Lower lobe of right lung (tissue), 2 donors: ENCODE measurements around the gene TMEM200B. TPM values are rescaled to one million over a fixed set of nuclear protein-coding genes. Genes with fewer than 3 reads are reported as not detected.

Experiments
- ATAC-seq, 2 donors: fragments of 200-7000 bp; cut with Tn5 transposase; one replicate each; pipeline ENCODE4 v1.9.1; 2020 to 2022; ENCODE audit warnings: mild to moderate bottlenecking in 2 of 2, moderate library complexity in 2 of 2
- DNase-seq: peaks from one replicate; pipeline ENCODE4 v3.0.0-alpha.2; 2020
- H3K27ac ChIP-seq: fragments of 200-600 bp; one replicate; pipeline ENCODE4 v1.8.0; 2022
- H3K27me3 ChIP-seq: fragments of 200-600 bp; one replicate; pipeline ENCODE4 v1.8.0; 2022; ENCODE audit warnings: low read depth
- H3K36me3 ChIP-seq: fragments of 200-600 bp; one replicate; pipeline ENCODE4 v1.8.0; 2022; ENCODE audit warnings: mild to moderate bottlenecking
- H3K4me1 ChIP-seq: fragments of 200-600 bp; one replicate; pipeline ENCODE4 v1.8.0; 2022
- H3K4me3 ChIP-seq: fragments of 200-600 bp; one replicate; pipeline ENCODE4 v1.8.0; 2022; ENCODE audit warnings: mild to moderate bottlenecking
- H3K9me3 ChIP-seq: fragments of 200-600 bp; one replicate; pipeline ENCODE4 v1.8.0; 2022
- CTCF ChIP-seq: fragments of 200-600 bp; IDR thresholded peaks from one replicate; pipeline ENCODE4 v1.8.0; 2022; ENCODE audit warnings: antibody characterized with exemption, mild to moderate bottlenecking
- intact Hi-C: fragments of 100-400 bp; cut with DNase I; formaldehyde crosslinking; loops from one replicate; pipeline ENCODE4 v1.11.0; 2022
- total RNA-seq: library from RNA; stranded (reverse); fragmentation: NEBNext Ultra II Directional; extraction: Animal tissue kit (Norgen Biotek cat#: 25700); gene quantifications from one replicate; pipeline ENCODE4 v1.2.1, GENCODE V29; 2021
- donor health status: DM: no; HTN: yes; CAD: no; lungs with severe emphysema.

Gene TMEM200B
- total RNA-seq, 1 donor from 2014 or later = 4.3 TPM

GRCh38 chr1:29125788-29126187, 2.1 kb upstream of the TMEM200B start:
- no peak overlapping the region for H3K4me3 ChIP-seq
- peaks cover 27% of the 10 kb centered on the region for H3K4me1 ChIP-seq
- no peak for ATAC-seq
- TF ChIP-seq CTCF = no peak
- no peaks in the 10 kb centered on the region for H3K9me3 ChIP-seq
- no peaks in the 10 kb centered on the region for H3K36me3 ChIP-seq
- intact Hi-C loops = no loop called here
- no peak for DNase-seq
- peaks cover 43% of the 10 kb centered on the region for H3K27me3 ChIP-seq
- H3K27ac ChIP-seq = peak overlapping the region; percentile 91

GRCh38 chr1:29125237-29125641, 1.5 kb upstream of the TMEM200B start:
- H3K27ac ChIP-seq = peak overlapping the region; percentile 91
- ATAC-seq (no peak), DNase-seq (no peak)
- H3K9me3 ChIP-seq = no peaks in the 10 kb centered on the region
- peaks cover 48% of the 10 kb centered on the region for H3K27me3 ChIP-seq
- H3K4me1 ChIP-seq = peaks cover 27% of the 10 kb centered on the region
- H3K4me3 ChIP-seq = peak overlapping the region; percentile 70
- no peaks in the 10 kb centered on the region for H3K36me3 ChIP-seq
- no peak for TF ChIP-seq CTCF
- intact Hi-C loops = no loop called here

- peak overlapping the region; percentile 91 for H3K27ac ChIP-seq
- intact Hi-C loops = no loop called here
- DNase-seq (peak; percentile 72), ATAC-seq (peak; percentile 76 to 82)
- peaks cover 27% of the 10 kb centered on the region for H3K4me1 ChIP-seq
- no peaks in the 10 kb centered on the region for H3K9me3 ChIP-seq
- no peaks in the 10 kb centered on the region for H3K36me3 ChIP-seq
- peak overlapping the region; percentile 70 for H3K4me3 ChIP-seq
- TF ChIP-seq CTCF = peak; percentile 64
- peaks cover 48% of the 10 kb centered on the region for H3K27me3 ChIP-seq
Measured at GRCh38 chr1:29124366-29125236, 898 bp upstream of the TMEM200B start.

GRCh38 chr1:29123053-29123886, 433 bp downstream of the TMEM200B start:
- H3K4me3 ChIP-seq = peak overlapping the region; percentile 70
- H3K27me3 ChIP-seq = peaks cover 48% of the 10 kb centered on the region
- no peak for DNase-seq
- no peak for TF ChIP-seq CTCF
- H3K9me3 ChIP-seq = no peaks in the 10 kb centered on the region
- peaks cover 6% of the 10 kb centered on the region for H3K36me3 ChIP-seq
- intact Hi-C loops = no loop called here
- peak overlapping the region; percentile 91 for H3K27ac ChIP-seq
- peak; percentile 2 to 4 for ATAC-seq
- H3K4me1 ChIP-seq = peaks cover 27% of the 10 kb centered on the region

DNA sequence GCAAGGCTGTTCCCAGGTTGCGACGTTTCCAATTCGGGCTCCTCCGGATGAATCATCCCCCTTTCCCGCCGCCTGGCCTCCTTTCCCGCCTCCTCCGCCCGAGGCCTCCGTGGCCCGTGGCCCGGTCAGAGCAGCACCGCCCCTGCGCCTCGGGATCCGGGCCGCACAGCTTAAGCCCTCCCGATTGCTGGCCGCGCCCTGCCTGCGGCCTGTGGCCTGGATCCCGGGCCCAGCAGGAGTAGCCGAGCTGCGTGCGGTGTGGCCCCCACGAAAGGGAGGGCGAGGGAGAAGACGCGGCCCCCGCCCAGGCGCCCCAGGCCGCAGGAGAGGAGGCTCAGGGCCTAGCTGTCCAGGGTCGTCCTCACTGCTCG, 1.0 kb downstream of the TMEM200B start:
- Histone ChIP-seq H3K27ac (peak overlapping the region; percentile 91), H3K27me3 (peaks cover 48% of the 10 kb centered on the region), H3K4me3 (peak overlapping the region; percentile 70), H3K9me3 (no peaks in the 10 kb centered on the region), H3K4me1 (peaks cover 27% of the 10 kb centered on the region), H3K36me3 (peaks cover 10% of the 10 kb centered on the region)
- DNase-seq (peak; percentile 50), ATAC-seq (peak; percentile 45 to 49)
- no peak for TF ChIP-seq CTCF
- intact Hi-C loops = no loop called here
